ENCODE results near the gene UVRAG.

The UVRAG gene

DNA sequence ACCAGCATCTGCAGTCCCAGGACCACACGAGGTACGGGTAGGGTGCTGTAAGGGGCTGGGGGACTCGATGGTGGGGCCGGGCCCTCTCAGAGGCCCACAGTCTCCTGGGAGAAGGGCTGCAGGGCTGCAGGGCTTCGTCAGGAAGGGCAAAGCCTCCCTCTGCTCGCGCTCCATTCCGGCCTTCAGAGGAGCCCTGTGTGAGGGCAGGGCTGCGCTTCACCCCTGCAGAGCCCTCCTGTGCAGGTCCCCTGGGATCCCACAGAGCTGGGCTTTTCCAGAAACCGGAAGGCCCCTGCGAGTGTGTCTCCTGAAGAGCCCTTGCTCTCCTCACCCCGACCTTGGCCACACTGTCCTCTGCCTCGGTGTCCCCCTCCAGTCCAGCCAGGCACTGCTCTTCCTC lies 364.1 kb downstream of the UVRAG start:
- DNase-seq (ENCODE audit: low read depth in 1 of 2, low spot score in 1 of 2), result no peak

DNA sequence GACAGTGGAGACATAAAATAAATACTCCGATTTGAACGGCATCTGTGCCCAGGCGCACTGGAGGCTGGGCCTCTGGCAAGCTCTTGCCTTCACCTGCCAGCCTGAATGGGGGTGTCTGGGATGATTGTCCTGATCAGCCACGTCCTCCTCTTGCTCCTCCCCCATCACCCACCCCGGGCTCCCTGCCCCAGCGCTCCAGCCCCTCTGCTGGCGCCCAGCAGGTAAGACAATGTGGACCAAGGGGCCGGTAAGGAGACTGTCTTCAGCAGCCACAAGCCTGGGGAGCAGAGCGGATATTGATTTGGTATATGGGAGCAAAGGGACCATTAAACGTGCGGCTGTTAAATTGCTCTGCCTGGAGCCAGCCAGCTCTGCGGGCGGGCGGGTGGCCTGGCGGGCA lies 366.4 kb downstream of the UVRAG start:
- DNase-seq (ENCODE audit: low read depth in 1 of 2, low spot score in 1 of 2), result no peak

DNA sequence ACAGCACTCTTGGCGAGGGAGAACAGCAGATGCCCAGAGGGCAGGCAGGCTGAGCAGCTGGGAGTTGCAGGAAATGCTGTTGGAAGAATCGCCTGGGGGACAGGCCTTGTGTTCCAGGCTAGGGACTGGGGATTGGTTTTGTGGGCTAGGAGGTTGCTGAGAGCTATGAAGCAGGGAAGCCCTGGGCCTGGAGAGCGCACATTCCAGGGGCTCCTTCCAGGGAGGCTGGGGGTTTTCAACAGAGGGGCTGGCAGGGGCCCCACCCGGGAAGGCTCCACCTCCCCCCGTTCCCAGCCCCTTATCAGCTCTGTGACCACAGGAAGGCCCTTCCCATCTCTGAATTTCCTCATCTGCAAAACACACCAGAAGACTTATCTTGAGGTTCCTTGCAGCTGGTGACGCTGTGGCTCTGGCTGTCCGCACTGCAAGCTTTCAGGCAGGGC lies 369.6 kb downstream of the UVRAG start:
- DNase-seq (ENCODE audit: low read depth in 1 of 2, low spot score in 1 of 2), result no peak

DNA sequence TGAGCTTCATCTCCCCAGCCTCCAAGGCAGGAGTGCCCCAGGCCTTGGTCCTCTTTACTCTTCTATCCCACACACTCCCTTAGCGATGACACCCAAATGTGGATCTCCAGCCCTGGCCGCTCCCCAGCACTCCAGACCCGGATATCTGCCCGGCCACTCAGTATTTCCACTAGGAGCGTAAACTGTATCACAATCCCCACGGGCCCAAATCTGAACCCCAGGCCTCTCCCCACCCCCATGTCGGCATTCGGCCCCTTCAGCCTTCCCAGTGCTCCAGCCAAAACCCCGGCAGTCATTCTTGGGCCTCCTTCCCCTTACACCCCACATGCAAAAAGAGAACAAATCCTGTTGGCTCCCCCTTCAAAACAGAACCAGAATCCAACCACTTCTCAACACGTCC lies 370.5 kb downstream of the UVRAG start:
- no peak for DNase-seq (ENCODE audit: low read depth in 1 of 2, low spot score in 1 of 2)

DNA sequence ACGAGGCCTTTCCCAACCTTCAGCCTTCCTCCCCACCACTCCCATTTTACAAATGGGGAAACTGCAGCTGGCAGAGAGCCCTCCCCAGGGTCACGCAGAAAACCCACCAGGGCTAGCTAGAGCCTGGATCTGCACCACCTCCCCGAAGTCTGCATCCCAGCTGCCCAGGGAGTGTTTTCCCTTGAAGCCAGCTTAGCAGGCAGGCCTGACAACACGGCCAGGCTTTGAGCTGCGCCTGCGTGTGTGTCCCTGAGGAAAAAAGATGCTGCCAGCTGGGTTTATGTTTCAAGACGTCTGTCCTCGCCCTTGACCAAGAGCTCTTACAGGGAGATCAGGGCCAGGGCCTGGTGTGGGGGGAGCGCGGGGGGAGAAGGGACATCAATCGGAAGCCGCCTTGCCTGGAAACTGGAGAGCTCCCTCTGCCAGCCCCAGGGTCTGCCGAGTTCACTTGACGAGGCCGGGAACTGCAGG lies 371.0 kb downstream of the UVRAG start:
- DNase-seq (ENCODE audit: low read depth in 1 of 2, low spot score in 1 of 2), result no peak

DNA sequence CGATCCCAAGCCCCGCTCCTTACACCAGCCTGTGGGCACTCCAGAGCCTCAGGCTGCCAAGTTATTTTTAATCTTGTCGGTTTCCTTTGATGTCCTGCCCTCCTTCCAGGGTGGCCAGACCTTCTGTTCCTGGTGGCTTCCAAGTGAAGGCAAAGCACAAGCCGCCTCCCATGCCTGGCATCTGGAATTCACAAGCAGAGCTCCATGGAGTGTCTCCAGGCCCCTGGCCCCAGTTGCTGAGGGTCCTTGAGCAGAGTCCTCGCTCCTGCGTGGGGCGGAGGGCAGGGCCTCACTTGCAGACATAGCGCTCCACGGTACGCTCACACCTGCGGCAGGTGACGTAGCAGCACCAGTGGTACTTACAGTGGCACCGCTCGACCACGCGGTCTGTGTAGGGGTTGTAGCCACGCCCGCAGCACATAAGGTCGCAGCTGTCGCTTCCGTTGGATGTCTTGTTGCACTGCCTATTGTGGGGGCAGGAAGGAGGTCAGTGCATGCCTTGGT lies 371.8 kb downstream of the UVRAG start:
- DNase-seq (ENCODE audit: low read depth in 1 of 2, low spot score in 1 of 2), result no peak

DNA sequence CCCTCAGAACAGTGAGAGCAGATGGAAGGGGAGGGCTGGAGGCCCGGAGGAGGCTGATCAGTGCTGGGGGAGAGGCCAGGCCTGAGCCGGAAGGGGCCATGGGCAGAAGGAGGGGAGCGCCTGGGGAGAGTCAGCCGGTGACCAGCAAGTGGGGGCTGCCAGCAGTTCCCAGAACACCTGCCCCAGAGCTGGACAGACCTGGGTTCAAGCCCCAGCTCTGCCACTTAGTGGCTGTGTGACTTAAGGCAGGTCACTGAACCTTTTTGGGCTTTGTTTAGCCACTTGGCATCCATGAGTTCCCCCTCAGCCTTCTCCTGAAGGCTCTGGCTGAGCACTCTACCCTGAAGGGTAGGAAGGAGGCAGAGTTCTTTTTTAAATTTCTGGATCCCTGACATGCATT lies 373.9 kb downstream of the UVRAG start:
- no peak for DNase-seq (ENCODE audit: low read depth in 1 of 2, low spot score in 1 of 2)

DNA sequence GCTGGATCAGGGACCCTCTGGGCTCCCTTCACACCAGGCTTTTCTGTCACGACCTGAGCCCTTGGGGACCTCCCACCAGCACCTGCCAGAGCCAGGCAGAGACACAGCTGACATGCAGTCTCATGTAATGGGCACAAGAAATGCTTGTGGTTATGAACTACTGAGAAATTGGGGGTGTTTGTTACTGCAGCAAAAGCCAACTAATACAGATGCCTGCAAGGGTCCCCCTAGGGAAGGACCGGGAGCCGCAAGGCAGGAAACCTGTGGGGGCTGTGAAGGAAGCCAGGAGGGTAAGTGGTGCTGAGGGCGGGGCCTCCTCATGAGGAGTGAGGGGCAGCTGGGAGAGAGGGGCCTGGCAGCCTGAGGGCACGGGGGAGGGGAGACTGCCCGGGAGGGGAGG lies 374.7 kb downstream of the UVRAG start:
- DNase-seq (ENCODE audit: low read depth in 1 of 2, low spot score in 1 of 2), result no peak

DNA sequence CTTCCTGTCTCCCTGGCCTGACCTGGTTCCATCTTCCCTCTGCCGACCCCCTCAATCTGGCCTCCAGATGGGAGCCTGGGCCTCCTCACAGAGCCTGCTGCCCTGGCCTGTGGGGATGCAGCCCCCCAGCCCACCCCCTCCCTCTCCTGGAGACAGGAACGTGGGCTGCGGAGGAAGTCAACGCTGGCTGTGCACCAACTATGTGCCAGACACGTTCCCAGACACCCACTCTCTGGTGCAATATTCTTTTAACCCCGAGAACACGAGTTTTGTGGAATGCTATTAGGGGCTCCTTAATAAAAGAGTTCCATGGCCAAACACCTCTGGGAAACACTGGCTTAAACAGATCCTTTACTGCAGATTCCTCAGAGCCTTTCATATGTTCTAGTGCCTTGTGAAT lies 375.4 kb downstream of the UVRAG start:
- DNase-seq (ENCODE audit: low read depth in 1 of 2, low spot score in 1 of 2), result no peak
